GM12865 (cell line): ENCODE measurements around the gene FARP1.

Experiments
- DNase-seq: peaks from one replicate; pipeline ENCODE4 v3.0.0; 2010; ENCODE audit warnings: low read depth
- H3K4me3 ChIP-seq: 2 replicates; pipeline ENCODE4 v1.5.1; 2011; ENCODE audit warnings: mild to moderate bottlenecking, low read depth, low read length, control low read depth
- TF ChIP-seq, protein P1 (sequence below): IDR thresholded peaks from 2 replicates; pipeline ENCODE4 v1.5.1; 2011; ENCODE audit warnings: low read length, control low read depth, low read depth, inconsistent platforms; ENCODE audit not compliant: insufficient read depth; ENCODE audit errors: missing control alignments

Gene FARP1

DNA sequence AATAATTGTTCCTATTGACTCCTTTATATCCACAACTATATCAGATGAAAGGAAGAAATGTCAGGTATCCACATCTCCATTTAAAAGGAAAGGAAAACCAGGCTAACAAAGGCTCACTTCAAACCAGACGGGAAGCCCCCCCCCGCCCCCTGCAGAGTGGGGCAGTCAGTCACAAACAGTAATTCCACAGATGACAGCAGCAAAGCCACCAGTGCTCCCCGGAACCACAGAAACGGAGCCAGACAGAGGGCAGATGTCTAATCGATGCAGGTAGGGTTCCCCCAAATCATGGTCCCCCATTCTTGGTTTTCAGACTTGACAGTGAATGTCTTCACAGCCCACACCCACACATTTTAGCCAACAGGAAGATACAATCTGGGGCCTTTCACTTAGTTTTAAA is 333.2 kb downstream of the FARP1 start:
- DNase-seq, result peak; percentile 79
- TF ChIP-seq, protein P1, sequence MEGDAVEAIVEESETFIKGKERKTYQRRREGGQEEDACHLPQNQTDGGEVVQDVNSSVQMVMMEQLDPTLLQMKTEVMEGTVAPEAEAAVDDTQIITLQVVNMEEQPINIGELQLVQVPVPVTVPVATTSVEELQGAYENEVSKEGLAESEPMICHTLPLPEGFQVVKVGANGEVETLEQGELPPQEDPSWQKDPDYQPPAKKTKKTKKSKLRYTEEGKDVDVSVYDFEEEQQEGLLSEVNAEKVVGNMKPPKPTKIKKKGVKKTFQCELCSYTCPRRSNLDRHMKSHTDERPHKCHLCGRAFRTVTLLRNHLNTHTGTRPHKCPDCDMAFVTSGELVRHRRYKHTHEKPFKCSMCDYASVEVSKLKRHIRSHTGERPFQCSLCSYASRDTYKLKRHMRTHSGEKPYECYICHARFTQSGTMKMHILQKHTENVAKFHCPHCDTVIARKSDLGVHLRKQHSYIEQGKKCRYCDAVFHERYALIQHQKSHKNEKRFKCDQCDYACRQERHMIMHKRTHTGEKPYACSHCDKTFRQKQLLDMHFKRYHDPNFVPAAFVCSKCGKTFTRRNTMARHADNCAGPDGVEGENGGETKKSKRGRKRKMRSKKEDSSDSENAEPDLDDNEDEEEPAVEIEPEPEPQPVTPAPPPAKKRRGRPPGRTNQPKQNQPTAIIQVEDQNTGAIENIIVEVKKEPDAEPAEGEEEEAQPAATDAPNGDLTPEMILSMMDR, result no peak
- peak overlapping the region; percentile 27 for H3K4me3 ChIP-seq

DNA sequence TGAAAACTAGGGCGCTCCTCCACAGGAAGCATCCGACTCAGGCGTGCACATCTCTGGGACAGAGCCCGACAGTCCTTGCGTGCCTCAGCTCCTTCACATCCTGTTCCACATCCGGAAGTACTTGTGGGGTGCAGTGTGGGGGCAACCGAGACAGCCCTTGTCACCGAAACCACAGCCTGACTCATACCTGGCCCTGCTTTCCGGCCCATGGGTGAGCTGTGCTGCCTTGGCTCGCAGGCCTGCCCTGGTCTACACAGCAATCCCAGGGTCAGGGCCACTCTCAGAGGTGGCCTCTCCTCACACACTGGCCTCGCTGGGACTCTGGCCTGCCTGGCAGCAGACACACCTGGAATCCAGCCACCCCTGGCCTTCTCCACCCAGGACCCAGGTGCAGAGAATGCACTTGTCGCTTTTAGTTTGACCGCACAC is 333.7 kb downstream of the FARP1 start:
- TF ChIP-seq, protein P1, result no peak
- peak overlapping the region; percentile 27 for H3K4me3 ChIP-seq
- DNase-seq, result peak; percentile 97

DNA sequence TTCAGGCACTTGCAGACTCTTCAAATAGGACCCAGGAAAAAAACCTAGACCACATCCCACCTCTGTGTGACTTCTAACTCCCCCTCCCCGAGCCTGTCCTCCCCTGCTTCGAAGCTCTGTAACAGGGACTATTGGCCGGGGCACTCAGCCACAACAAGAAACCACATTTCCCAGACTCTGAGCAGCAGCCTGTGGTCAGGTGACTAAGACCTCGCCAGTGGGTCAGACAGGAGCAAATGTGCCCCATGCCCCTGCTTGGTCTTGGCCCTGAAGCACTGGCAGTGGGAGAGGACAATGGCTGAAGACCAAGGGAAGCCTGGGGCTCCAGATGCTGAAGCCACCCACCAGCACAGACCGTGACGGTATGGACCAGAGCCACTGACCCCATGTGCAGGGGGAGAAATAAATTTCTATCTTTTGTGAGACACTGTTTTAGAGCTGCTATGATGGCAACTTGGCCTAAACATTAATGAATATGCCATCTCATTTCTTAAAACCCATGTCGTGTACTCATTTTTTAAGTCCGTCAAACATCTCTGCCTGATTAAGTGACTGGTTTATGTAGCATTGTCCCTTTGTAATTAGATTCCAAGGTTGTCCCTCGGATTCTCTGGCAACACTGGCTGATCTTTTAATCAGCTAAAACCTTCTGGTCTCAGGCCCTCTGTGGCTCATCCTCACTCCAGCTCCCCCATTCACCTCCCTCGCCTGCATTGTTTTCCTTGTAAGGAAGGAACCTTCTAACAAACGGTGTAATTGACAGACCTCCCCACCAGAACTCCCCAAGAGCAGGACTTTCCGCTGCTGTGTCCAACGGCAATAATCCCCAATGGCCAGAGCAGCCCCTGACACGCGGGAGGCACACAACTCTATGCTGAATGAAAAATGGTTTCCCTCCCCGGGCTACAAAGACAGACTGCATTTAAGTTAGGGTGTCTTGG is 335.6 kb downstream of the FARP1 start:
- no peak overlapping the region for H3K4me3 ChIP-seq
- TF ChIP-seq, protein P1, result no peak
- DNase-seq, result peak; percentile 89

DNA sequence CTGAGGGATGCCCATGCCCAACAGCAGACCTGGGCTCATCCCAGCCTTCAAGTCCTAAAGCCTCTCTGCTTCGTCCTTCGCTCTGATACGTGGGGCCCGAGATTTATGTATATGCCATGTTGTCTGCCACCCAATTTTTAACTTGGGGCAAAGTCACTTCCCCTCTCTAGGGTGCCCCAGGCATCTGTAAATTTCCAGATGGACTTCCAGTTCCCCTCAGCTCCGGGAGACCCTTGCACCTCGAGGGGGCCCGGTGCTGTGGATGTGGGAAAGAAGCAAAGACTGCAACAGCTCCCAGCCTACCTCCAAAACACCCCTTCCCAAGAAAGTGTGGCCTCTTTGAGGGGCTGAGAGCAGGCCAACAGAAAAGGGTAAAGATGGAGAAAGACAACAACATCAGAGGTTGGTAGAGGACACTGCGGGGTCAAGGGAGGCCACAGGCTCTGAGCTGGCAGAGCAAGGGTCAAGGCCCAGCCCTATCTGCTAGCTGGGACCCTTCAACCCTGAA is 336.7 kb downstream of the FARP1 start:
- TF ChIP-seq, protein P1, result no peak
- H3K4me3 ChIP-seq, result no peak overlapping the region
- no peak for DNase-seq

DNA sequence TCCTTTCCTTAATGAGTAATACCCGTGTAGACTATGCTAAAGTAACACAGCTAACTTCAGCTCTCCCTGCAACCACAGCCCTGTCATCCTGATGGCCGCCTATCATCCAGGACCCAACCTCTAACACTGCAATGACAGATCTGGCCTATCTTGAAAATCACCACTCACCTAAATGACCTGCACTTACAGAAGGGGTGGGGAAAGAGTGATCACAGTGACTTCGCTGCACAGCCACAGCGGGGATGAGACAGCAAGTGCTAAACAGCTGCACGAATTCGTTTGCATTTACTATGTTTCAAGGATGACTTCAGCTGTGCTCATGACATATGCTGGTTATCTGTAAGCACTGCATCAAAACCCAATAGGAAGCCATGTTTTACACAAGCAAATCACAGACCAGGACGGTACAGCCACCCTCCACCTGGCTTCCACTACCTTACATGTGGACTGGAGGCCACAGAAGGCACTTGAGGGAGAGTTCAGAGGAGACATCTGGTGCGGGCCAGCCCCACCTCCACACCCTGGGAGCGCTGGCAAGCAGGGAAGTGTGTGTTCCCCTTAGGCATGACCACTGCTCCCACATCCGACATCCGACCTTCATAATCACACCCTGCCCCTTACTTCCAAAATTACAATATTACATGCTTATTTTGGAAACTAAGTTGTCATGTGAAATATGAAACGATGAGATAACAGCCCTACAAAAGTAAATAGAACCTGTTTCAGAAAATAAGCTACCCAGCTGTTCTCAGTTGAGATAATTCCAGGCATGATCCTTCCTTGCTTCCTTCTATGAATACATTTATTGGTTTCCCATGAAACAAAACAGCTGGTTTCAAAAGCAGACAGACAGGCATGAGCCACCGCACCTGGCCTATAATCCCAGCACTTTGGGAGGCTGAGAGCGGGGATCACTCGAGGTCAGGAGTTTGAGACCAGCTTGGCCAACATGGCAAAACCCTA is 338.3 kb downstream of the FARP1 start:
- TF ChIP-seq, protein P1, result no peak
- no peak overlapping the region for H3K4me3 ChIP-seq
- DNase-seq, result peak; percentile 84

DNA sequence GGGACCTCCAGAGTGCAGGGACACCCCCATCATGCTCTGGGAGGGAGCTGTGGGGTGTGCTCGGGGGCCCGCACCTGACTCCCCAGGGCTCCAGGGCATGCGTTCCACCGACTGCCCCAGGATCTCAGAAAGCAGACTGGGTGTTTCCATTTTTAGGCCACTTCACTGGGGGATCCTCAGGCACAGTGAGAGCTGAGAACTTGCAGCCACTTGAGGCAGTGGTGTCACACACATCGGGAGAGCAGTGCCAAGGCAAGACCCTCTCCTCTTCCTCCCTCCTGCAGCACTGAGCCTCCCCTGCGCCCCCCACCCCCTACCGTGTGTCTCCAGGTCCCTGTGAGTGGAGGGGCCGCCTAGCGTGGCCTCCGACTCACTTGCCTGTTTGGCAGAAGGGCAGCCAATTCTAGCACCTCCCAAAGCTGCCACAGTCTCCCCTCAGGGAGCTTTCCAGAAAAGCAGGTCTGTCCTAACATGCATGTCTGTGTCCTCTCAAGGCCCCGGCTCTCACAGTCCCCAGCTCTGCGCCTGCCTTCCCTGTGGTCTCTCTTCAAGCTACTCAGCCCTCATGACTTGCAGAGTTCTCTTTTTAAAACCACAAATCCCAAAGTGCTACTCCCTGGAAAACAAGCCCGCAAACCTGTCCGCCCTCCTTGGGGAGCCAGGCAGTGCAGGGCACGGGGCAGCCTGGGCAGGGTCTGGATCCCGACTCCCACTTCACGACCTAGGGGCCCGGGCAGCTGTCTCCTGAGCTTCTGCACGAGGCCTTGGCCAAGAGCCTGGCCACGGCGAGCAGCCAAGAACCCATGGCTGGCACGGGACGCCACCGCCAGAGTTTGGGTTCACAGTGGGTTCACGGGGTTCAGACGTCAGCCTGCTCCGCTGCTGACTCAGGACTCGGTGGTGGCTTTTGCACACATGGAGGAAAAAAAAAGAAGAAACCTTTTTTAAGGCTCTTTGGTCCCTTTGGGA is 339.9 kb downstream of the FARP1 start:
- no peak overlapping the region for H3K4me3 ChIP-seq
- peak; percentile 65 for DNase-seq
- TF ChIP-seq, protein P1, result peak; percentile 47
